ENCODE data around the gene OGA.
"Not testable (repeated sequence)": the region's sequence is repeated elsewhere in the genome, so short reads cannot be mapped to it uniquely, and the experiment has no call there.

OGA gene

DNA sequence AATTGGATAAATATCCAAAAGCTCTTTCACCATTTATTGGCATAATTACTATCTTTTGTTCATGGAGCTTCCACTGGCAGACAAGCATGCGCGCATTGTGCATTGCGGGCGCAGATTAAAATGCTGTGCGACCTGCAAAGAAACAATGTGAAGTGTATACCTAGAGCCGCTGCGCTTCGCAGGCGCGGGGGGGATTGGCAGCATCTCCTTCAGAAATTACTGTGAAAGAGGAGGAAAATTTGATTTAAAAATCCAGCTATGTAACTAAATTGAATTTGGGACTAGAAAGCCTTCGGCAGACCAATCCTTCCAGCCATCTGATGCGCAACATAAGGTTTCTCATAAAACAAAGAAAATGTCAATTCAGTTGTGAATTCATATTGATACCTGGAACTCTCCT, 24.7 kb downstream of the OGA start:
- peaks cover 95% of the 10 kb centered on the region for H3K36me3 ChIP-seq (ENCODE audit: control insufficient read depth, insufficient read depth, low read length)
- no peaks in the 10 kb centered on the region for H3K9me3 ChIP-seq (ENCODE audit: control insufficient read depth, insufficient read depth, low read length)
- no peaks in the 10 kb centered on the region for H3K4me1 ChIP-seq (ENCODE audit: control insufficient read depth, insufficient read depth, low read length)

DNA sequence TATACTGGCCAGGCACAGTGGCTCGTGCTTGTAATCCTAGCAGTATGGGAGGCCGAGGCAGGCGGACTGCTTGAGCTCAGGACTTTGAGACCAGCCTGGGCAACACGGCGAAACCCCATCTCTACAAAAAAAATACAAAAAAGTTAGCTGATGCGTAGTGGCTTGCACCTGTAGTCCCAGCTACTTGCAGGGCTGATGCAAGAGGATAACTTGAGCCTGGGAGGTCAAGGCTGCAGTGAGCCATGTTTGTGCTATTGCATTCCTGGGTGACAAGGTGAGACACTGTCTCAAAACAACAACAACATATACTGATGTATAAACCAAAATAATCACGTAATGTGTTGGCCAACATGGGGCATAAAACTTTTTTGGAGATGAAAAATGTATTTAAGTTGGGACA, 28.6 kb downstream of the OGA start:
- Histone ChIP-seq H3K4me1 (ENCODE audit: control insufficient read depth, insufficient read depth, low read length) (0 out of 2 replicates have a peak, but pooled peaks cover 1% of the 10 kb centered on the region), H3K27me3 (ENCODE audit: control insufficient read depth, insufficient read depth, low read length) (no peaks in the 10 kb centered on the region), H3K9ac (ENCODE audit: low read depth, low read length) (no peak overlapping the region), H3K36me3 (ENCODE audit: control insufficient read depth, insufficient read depth, low read length) (peaks cover 90% of the 10 kb centered on the region), H3K27ac (ENCODE audit: low read depth, low read length) (no peak overlapping the region), H3K4me3 (ENCODE audit: low read depth, low read length) (no peak overlapping the region), H3K9me3 (ENCODE audit: control insufficient read depth, insufficient read depth, low read length) (no peaks in the 10 kb centered on the region)

More for the DNA sequence above, 24.7 kb downstream of the OGA start:
- Histone ChIP-seq H3K4me3 (ENCODE audit: low read depth, low read length) (no peak overlapping the region), H3K27me3 (ENCODE audit: control insufficient read depth, insufficient read depth, low read length) (no peaks in the 10 kb centered on the region), H3K9ac (ENCODE audit: low read depth, low read length) (no peak overlapping the region), H3K27ac (ENCODE audit: low read depth, low read length) (no peak overlapping the region)

DNA sequence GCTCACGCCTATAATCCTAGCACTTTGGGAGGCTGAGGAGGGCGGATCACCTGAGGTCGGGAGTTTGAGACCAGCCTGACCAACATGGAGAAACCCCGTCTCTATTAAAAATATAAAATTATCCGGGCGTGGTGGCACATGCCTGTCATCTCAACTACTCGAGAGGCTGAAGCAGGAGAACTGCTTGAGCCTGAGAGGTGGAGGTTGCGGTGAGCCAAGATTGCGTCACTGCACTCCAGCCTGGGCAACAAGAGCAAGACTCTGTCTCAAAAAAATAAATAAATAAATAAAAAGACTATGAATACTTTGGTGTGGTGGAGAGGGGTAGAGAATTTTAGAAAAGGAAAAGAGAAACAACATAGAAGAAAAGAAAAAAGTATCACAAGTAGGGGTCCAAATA, 29.0 kb downstream of the OGA start:
- H3K36me3 ChIP-seq (ENCODE audit: control insufficient read depth, insufficient read depth, low read length): peaks cover 90% of the 10 kb centered on the region
- H3K27me3 ChIP-seq (ENCODE audit: control insufficient read depth, insufficient read depth, low read length); H3K4me1 ChIP-seq (ENCODE audit: control insufficient read depth, insufficient read depth, low read length); H3K4me3 ChIP-seq (ENCODE audit: low read depth, low read length); H3K9me3 ChIP-seq (ENCODE audit: control insufficient read depth, insufficient read depth, low read length); H3K27ac ChIP-seq (ENCODE audit: low read depth, low read length); H3K9ac ChIP-seq (ENCODE audit: low read depth, low read length): not testable (repeated sequence)

DNA sequence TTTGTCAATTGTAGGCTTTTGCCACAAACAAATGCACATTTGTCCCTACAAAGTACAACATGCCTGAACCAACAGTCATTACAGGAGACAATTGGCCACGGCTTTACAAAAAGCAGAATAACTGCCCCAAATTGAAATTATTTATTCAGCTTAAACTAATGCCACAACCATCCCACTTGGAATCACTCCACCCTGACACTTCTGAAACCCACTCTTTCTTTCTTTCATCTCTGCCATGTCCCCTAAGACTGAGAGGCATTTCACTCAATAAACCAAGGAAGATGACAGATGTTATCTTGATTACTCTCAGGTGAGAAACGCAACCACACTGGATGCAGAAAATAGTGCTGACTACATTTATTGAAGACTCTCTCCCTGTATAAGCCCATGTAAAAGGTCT, 32.4 kb downstream of the OGA start:
- Histone ChIP-seq H3K9ac (ENCODE audit: low read depth, low read length) (no peak overlapping the region), H3K4me1 (ENCODE audit: control insufficient read depth, insufficient read depth, low read length) (peaks cover 19% of the 10 kb centered on the region), H3K27ac (ENCODE audit: low read depth, low read length) (no peak overlapping the region), H3K9me3 (ENCODE audit: control insufficient read depth, insufficient read depth, low read length) (no peaks in the 10 kb centered on the region), H3K27me3 (ENCODE audit: control insufficient read depth, insufficient read depth, low read length) (no peaks in the 10 kb centered on the region), H3K36me3 (ENCODE audit: control insufficient read depth, insufficient read depth, low read length) (peaks cover 60% of the 10 kb centered on the region), H3K4me3 (ENCODE audit: low read depth, low read length) (no peak overlapping the region)

DNA sequence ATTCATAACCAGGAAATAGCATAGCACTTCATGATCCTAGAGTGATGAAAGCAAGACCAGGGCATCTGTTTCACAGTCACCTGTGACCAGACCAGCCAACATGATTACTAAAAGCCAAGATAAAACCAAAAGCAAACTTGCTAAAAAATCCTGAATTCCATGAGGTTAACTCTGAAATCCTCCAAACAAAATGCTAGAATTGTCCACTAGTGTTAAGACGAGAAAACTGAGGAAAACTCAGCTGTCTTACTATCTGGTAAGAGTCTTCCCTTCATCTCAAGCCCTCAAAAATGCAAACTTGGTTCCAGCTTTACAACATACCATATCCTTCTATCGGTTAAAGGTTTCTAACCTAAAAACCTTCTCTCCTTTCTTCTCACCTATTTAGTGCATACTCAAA, 33.7 kb downstream of the OGA start:
- peak overlapping the region; percentile 25 for H3K27ac ChIP-seq (ENCODE audit: low read depth, low read length)

DNA sequence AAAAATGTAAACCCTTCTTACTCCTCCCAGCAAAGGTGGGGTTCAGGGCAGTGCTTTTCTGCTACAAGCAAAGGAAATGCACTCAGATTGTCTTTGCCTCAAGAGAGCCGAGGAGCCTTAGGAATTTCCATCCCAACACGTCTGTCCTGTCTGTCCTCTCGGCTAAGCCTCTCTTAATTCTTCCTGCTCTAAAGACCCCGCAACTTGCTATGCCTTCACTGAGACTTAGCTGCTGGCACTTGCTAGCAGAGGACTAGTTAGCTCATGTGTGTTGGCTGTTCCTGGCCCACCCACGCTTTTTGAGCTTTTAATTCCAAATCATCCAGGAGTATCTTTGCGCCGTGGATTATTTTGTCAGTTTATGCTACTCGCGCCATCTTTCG, 34.5 kb downstream of the OGA start:
- Histone ChIP-seq H3K9me3 (ENCODE audit: control insufficient read depth, insufficient read depth, low read length) (no peaks in the 10 kb centered on the region), H3K4me3 (ENCODE audit: low read depth, low read length) (peak overlapping the region; percentile 89), H3K4me1 (ENCODE audit: control insufficient read depth, insufficient read depth, low read length) (peaks cover 30% of the 10 kb centered on the region), H3K27ac (ENCODE audit: low read depth, low read length) (peak overlapping the region; percentile 82), H3K27me3 (ENCODE audit: control insufficient read depth, insufficient read depth, low read length) (peaks cover 2% of the 10 kb centered on the region; the same call in 1 of the 2 replicates), H3K9ac (ENCODE audit: low read depth, low read length) (peak overlapping the region; percentile 88), H3K36me3 (ENCODE audit: control insufficient read depth, insufficient read depth, low read length) (peaks cover 40% of the 10 kb centered on the region)

More for the DNA sequence above, 33.7 kb downstream of the OGA start:
- Histone ChIP-seq H3K9ac (ENCODE audit: low read depth, low read length) (no peak overlapping the region), H3K4me3 (ENCODE audit: low read depth, low read length) (no peak overlapping the region), H3K36me3 (ENCODE audit: control insufficient read depth, insufficient read depth, low read length) (peaks cover 49% of the 10 kb centered on the region), H3K27me3 (ENCODE audit: control insufficient read depth, insufficient read depth, low read length) (no peaks in the 10 kb centered on the region; the same call in 1 of the 2 replicates), H3K9me3 (ENCODE audit: control insufficient read depth, insufficient read depth, low read length) (no peaks in the 10 kb centered on the region), H3K4me1 (ENCODE audit: control insufficient read depth, insufficient read depth, low read length) (peaks cover 28% of the 10 kb centered on the region)

DNA sequence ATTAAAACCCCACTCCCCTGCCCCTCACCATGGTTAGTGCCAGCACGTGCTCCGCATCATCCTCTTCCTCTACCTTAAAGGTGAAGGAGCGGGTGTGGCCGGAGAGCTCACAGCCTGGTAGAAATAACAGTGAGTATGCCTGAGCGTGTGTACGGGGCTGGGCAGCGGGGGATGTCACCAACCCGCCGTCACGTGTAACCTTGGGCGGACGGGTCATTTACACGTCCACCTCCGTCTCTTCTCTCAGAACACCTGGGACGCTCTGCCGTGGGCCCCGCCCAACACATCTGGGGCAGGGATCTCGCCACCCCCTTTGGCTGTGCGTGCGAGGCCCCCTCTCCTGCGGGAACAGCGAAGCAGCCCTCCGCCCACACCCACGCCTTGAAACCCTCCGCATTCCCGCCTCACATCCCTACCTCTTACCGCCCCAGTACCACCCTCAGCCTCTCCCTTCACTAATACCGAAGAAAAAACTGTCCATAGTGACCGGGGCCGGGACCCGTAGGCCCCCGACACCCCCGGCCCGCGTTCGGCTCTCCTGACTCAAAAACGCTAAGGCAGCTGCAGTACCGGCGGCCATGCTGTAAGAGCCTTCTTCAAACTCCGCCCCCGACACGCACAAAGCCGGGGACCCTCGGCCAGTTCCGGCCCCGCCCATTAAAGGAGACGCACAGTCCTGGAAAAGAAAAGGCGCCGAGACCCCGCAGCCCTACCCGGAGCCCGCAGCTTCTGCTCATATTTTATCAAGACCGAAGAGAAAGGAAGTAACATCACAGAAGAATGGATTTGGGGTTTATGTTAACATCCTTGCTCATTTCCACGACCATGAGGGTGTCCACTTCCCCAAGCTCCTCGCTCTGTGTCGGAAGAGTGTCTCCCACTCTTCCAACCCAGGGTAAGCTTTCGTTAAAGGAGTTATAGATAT, 35.2 kb downstream of the OGA start, which contains the start of gene NPM3:
TSS of gene NPM3 (minus strand) at position 636 of the 925 bp plus-strand sequence. CDS start at position 580, 56 bp downstream.
- no peaks in the 10 kb centered on the region for H3K9me3 ChIP-seq (ENCODE audit: control insufficient read depth, insufficient read depth, low read length)
- peaks cover 37% of the 10 kb centered on the region for H3K36me3 ChIP-seq (ENCODE audit: control insufficient read depth, insufficient read depth, low read length)
- H3K27me3 ChIP-seq (ENCODE audit: control insufficient read depth, insufficient read depth, low read length): peaks cover 8% of the 10 kb centered on the region
- H3K9ac ChIP-seq (ENCODE audit: low read depth, low read length): peak within 1 kb of the TSS; percentile 88
- peak within 1 kb of the TSS; percentile 89 for H3K4me3 ChIP-seq (ENCODE audit: low read depth, low read length)
- H3K4me1 ChIP-seq (ENCODE audit: control insufficient read depth, insufficient read depth, low read length): peaks cover 34% of the 10 kb centered on the region
- peak within 1 kb of the TSS; percentile 82 for H3K27ac ChIP-seq (ENCODE audit: low read depth, low read length)

DNA sequence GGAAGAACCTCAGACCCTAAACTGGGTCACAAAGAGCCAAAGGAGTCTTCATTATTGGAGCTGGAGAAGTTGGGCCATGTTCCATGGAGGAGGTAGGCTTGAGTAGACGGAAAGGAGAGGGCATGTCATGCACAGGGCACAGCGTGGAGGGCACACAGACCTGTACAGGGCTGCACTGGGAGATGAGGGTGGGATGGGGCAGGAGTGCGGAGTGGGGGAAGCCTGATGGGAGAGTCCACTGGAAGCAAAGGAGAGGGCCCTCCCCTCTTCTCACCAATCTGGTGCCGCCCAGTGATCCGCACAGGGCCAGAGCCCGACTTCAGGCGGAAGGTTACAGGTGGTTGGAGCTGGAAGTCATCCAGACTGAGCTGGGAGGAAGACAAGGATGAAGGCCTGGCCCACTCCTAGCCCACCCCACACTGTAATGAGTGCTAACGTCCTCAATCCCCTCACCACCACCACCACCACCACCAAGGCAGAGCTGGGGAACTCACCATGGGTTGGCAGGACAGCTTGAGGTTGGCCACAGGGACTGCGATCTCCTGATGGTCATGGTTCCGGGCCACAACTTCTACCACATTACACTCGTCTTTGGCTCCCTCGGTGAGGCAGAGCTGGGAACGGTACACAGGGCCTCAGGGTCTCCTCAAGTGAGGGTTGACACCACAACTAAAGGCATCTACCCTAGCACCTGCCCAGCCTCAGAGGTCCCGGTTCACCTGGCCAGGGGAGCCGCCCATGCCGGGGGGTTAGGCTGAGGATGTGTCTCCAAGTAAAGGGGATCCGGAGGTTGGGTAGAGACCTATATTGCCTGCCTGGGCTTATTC, 36.0 kb downstream of the OGA start:
- peak overlapping the region; percentile 88; the same call in 1 of the 2 replicates for H3K9ac ChIP-seq (ENCODE audit: low read depth, low read length)
- no peaks in the 10 kb centered on the region for H3K9me3 ChIP-seq (ENCODE audit: control insufficient read depth, insufficient read depth, low read length)
- peak overlapping the region; percentile 89 for H3K4me3 ChIP-seq (ENCODE audit: low read depth, low read length)
- H3K27me3 ChIP-seq (ENCODE audit: control insufficient read depth, insufficient read depth, low read length): peaks cover 17% of the 10 kb centered on the region
- H3K27ac ChIP-seq (ENCODE audit: low read depth, low read length): no peak overlapping the region
- peaks cover 31% of the 10 kb centered on the region for H3K36me3 ChIP-seq (ENCODE audit: control insufficient read depth, insufficient read depth, low read length)
- H3K4me1 ChIP-seq (ENCODE audit: control insufficient read depth, insufficient read depth, low read length): peaks cover 36% of the 10 kb centered on the region

DNA sequence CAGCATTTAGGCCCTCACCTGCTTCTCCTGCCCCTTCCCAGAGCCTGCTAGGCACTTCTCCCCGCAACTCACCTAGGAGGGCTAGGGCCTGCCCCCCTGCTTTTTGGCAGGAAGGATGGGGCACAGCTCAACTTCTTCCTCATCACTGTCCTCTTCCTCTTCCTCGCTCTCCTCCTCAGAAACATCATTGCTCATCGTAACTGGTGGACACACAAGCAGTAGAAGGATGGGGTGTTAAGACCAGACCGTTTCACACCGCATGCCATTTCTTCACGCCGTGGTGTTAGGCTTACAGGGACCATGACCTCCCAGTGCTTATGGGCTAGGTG, 36.6 kb downstream of the OGA start:
- Histone ChIP-seq H3K9ac (ENCODE audit: low read depth, low read length) (no peak overlapping the region), H3K4me1 (ENCODE audit: control insufficient read depth, insufficient read depth, low read length) (peaks cover 42% of the 10 kb centered on the region), H3K4me3 (ENCODE audit: low read depth, low read length) (peak overlapping the region; percentile 89), H3K36me3 (ENCODE audit: control insufficient read depth, insufficient read depth, low read length) (peaks cover 25% of the 10 kb centered on the region), H3K27me3 (ENCODE audit: control insufficient read depth, insufficient read depth, low read length) (peaks cover 23% of the 10 kb centered on the region), H3K9me3 (ENCODE audit: control insufficient read depth, insufficient read depth, low read length) (no peaks in the 10 kb centered on the region), H3K27ac (ENCODE audit: low read depth, low read length) (no peak overlapping the region)

DNA sequence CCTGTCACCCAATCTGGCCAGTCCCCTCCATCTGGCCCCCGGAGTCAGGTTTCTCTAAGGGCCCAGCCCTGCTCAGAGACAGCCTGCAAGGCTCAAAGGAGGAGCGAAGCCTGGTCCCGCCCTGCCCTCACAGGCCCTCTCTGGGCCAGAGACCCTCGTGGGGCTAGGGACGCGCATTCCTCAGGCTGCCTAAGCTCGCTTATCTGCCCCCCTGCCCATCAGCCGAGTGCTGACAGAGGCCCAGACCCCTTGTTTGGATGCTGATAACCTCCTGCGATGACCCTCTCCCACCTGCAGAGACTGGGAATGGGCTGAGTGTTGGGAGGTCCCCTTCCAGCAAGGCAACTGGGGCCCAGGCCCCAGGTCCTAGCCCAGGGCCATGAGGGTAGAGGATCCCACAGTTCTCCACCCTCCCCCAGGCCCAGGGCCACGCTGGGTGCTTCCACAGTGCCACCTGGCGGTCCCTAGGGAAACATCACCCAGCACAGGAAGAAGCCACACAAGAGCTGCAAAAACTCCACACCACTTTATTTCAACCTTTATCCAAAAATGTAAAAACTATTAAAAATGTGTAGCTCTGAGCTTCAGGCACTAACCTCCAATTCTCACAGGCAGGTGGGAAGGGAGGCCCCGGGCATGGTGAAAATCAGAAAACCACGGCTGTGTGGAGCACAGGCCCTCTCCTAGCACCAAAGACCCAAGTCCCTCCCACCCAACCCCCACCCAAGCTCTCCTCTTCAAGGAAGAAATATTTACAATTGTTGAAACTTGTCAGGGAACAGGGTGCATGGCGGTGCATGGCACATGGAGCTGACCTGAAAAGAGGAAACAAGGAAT, 37.2 kb downstream of the OGA start:
- Histone ChIP-seq H3K27ac (ENCODE audit: low read depth, low read length) (peak overlapping the region; percentile 29), H3K27me3 (ENCODE audit: control insufficient read depth, insufficient read depth, low read length) (peaks cover 27% of the 10 kb centered on the region), H3K9ac (ENCODE audit: low read depth, low read length) (no peak overlapping the region), H3K36me3 (ENCODE audit: control insufficient read depth, insufficient read depth, low read length) (peaks cover 19% of the 10 kb centered on the region), H3K9me3 (ENCODE audit: control insufficient read depth, insufficient read depth, low read length) (no peaks in the 10 kb centered on the region), H3K4me3 (ENCODE audit: low read depth, low read length) (no peak overlapping the region), H3K4me1 (ENCODE audit: control insufficient read depth, insufficient read depth, low read length) (peaks cover 42% of the 10 kb centered on the region)
